HCT116 (cell line): ENCODE results near the gene FOXN3. TPM values are rescaled to one million over a fixed set of nuclear protein-coding genes. Genes with fewer than 3 reads are reported as not detected.

ENCODE experiments used
- ATAC-seq: fragments of 200-7000 bp; cut with Tn5 transposase; 2 replicates; pipeline ENCODE4 v1.9.1; 2020; ENCODE audit warnings: mild to moderate bottlenecking, moderate library complexity
- BruUV-seq: library from RNA; stranded (reverse); fragments of 400-500 nt; replicated peaks from 2 replicates; lab custom pipeline; 2021; lab: Mats Ljungman, UMichigan
- CTCF ChIA-PET: fragments of 300-600 bp; sonication (Branson Sonifier 250); formaldehyde crosslinking; loops from one replicate; lab custom pipeline; 2021; ENCODE audit warnings: antibody characterized with exemption; lab: Charles Lee
- POLR2A ChIA-PET: fragments of 300-600, 350-600 bp; sonication (Branson Sonifier 250); formaldehyde crosslinking; loops from one replicate; lab custom pipeline; 2021; ENCODE audit warnings: antibody characterized with exemption; lab: Charles Lee
- RAD21 ChIA-PET, 2 experiments: fragments of 300-600 bp; sonication (Branson Sonifier 250); formaldehyde crosslinking; loops; one replicate each; lab custom pipeline; 2023; ENCODE audit warnings: low total read pairs in 2 of 2; ENCODE audit not compliant: uncharacterized antibody in 2 of 2, unreplicated experiment in 2 of 2, low non-redundant PET in 1 of 2; lab: Charles Lee
- DNase-seq: peaks from one replicate; pipeline ENCODE4 v3.0.0-alpha.2; 2010; ENCODE audit warnings: low read depth, low spot score
- H2AFZ ChIP-seq: fragments of 200-600 bp; shearing (Covaris generic), sonication (generic); 2 replicates; pipeline ENCODE4 v1.6.1; 2017; ENCODE audit warnings: low read depth, mixed run types, mixed read lengths, antibody characterized with exemption, low read length; ENCODE audit not compliant: poor library complexity, severe bottlenecking
- H3K27ac ChIP-seq: 2 replicates; pipeline ENCODE4 v1.5.1; 2012; ENCODE audit warnings: low read depth, low read length
- H3K27me3 ChIP-seq: fragments of 200-600 bp; sonication (generic); 2 replicates; pipeline ENCODE4 v1.6.1; 2016; ENCODE audit warnings: mixed run types, low read length, mixed read lengths; ENCODE audit not compliant: insufficient read depth
- H3K36me3 ChIP-seq, 2 experiments: fragments of 200-500 bp in 1 of 2; fragments of 200-600 bp in 1 of 2; sonication (Bioruptor generic) in 1 of 2; sonication (generic) in 1 of 2; 2 replicates each; pipeline versions ENCODE4 v1.5.1 to v1.6.1; 2014 to 2016; ENCODE audit warnings: low read length in 2 of 2, inconsistent platforms in 1 of 2, mixed read lengths in 1 of 2, mixed run types in 1 of 2; ENCODE audit not compliant: insufficient read depth in 2 of 2, control insufficient read depth in 1 of 2
- H3K4me1 ChIP-seq, 2 experiments: fragments of 200-600 bp in 1 of 2; sonication (generic) in 1 of 2; 2 replicates each; pipeline versions ENCODE4 v1.5.1 to v1.6.1; 2012 to 2017; ENCODE audit warnings: low read length in 2 of 2, inconsistent platforms in 1 of 2, mild to moderate bottlenecking in 1 of 2, mixed read lengths in 1 of 2, mixed run types in 1 of 2, moderate library complexity in 1 of 2; ENCODE audit not compliant: insufficient read depth in 2 of 2, control insufficient read depth in 1 of 2
- H3K4me2 ChIP-seq: fragments of 200-600 bp; sonication (generic); 2 replicates; pipeline ENCODE4 v1.6.1; 2017; ENCODE audit warnings: mixed run types, low read length, mixed read lengths
- H3K4me3 ChIP-seq, 2 experiments: fragments of 200-600 bp in 1 of 2; sonication (generic) in 1 of 2; replicated peaks in 1 of 2; 2 replicates each; pipeline ENCODE4 v1.5.1; 2011 to 2016; ENCODE audit warnings: low read length in 2 of 2, control low read depth in 1 of 2, low read depth in 1 of 2, mild to moderate bottlenecking in 1 of 2, mixed read lengths in 1 of 2, mixed run types in 1 of 2
- H3K79me2 ChIP-seq: fragments of 200-600 bp; sonication (generic); 2 replicates; pipeline ENCODE4 v1.6.1; 2017; ENCODE audit warnings: mild to moderate bottlenecking, mixed run types, low read length, moderate library complexity, mixed read lengths; ENCODE audit not compliant: insufficient read depth
- H3K9ac ChIP-seq: fragments of 200-600 bp; sonication (generic); 2 replicates; pipeline ENCODE4 v1.6.1; 2016; ENCODE audit warnings: low read length, mixed read lengths
- H3K9me2 ChIP-seq: fragments of 200-600 bp; sonication (generic), shearing (Covaris generic); 2 replicates; pipeline ENCODE4 v1.6.1; 2017; ENCODE audit warnings: mixed run types, mild to moderate bottlenecking, moderate library complexity; ENCODE audit not compliant: insufficient read depth
- H3K9me3 ChIP-seq, 2 experiments: fragments of 200-500 bp in 1 of 2; fragments of 200-600 bp in 1 of 2; sonication (Bioruptor generic) in 1 of 2; sonication (generic) in 1 of 2; 2 replicates each; pipeline ENCODE4 v1.6.1; 2014 to 2017; ENCODE audit warnings: low read length in 2 of 2, mixed read lengths in 2 of 2, inconsistent platforms in 1 of 2, low read depth in 1 of 2, mild to moderate bottlenecking in 1 of 2, mixed run types in 1 of 2, moderate library complexity in 1 of 2; ENCODE audit not compliant: control insufficient read depth in 1 of 2, insufficient read depth in 1 of 2
- H4K20me1 ChIP-seq: fragments of 200-600 bp; sonication (generic), shearing (Covaris generic); 2 replicates; pipeline ENCODE4 v1.6.1; 2017; ENCODE audit warnings: mixed run types, mild to moderate bottlenecking, moderate library complexity; ENCODE audit not compliant: insufficient read depth
- CEBPB ChIP-seq: IDR thresholded peaks from 2 replicates; pipeline ENCODE4 v1.6.1; 2012; ENCODE audit warnings: low read depth
- EGR1 ChIP-seq: IDR thresholded peaks from 2 replicates; pipeline ENCODE4 v1.6.1; 2012; ENCODE audit warnings: low read depth
- ELF1 ChIP-seq: IDR thresholded peaks from 2 replicates; pipeline ENCODE4 v1.6.1; 2012; ENCODE audit warnings: low read depth, borderline replicate concordance
- EZH2phosphoT487 ChIP-seq: fragments of 200-600 bp; IDR thresholded peaks from 2 replicates; pipeline ENCODE4 v1.6.1; 2018; ENCODE audit warnings: antibody characterized with exemption, borderline replicate concordance
- FOSL1 ChIP-seq: IDR thresholded peaks from 2 replicates; pipeline ENCODE4 v1.6.1; 2012; ENCODE audit warnings: low read depth
- JUND ChIP-seq: IDR thresholded peaks from 2 replicates; pipeline ENCODE4 v1.6.1; 2012
- POLR2AphosphoS5 ChIP-seq: IDR thresholded peaks from 2 replicates; pipeline ENCODE4 v1.6.1; 2011; ENCODE audit warnings: mild to moderate bottlenecking, low read depth, low read length, moderate library complexity
- RAD21 ChIP-seq: IDR thresholded peaks from 2 replicates; pipeline ENCODE4 v1.6.1; 2012; ENCODE audit warnings: low read depth, mild to moderate bottlenecking
- SIN3A ChIP-seq: IDR thresholded peaks from 2 replicates; pipeline ENCODE4 v1.6.1; 2012; ENCODE audit warnings: low read depth
- SP1 ChIP-seq: IDR thresholded peaks from 2 replicates; pipeline ENCODE4 v1.6.1; 2012; ENCODE audit warnings: low read depth
- TCF7L2 ChIP-seq: IDR thresholded peaks from 2 replicates; pipeline ENCODE4 v1.7.0; 2011; ENCODE audit warnings: borderline replicate concordance, inconsistent platforms; ENCODE audit not compliant: insufficient read depth, insufficient read length; ENCODE audit errors: extremely low read depth
- YY1 ChIP-seq: IDR thresholded peaks from 2 replicates; pipeline ENCODE4 v1.6.1; 2011; ENCODE audit warnings: low read length, low read depth, moderate library complexity, mild to moderate bottlenecking; ENCODE audit not compliant: insufficient replicate concordance; ENCODE audit errors: extremely low read depth
- intact Hi-C: fragments of 100-400 bp; cut with micrococcal nuclease; formaldehyde crosslinking; loops from 2 replicates; pipeline ENCODE4 v1.10.0; 2022
- total RNA-seq: library from RNA; stranded (reverse); gene quantifications from one replicate; pipeline ENCODE4 v1.2.1, GENCODE V29; 2021; ENCODE audit not compliant: unreplicated experiment
- TF ChIP-seq, protein P1 (sequence below): IDR thresholded peaks from 2 replicates; pipeline ENCODE4 v1.6.1; 2011; ENCODE audit warnings: mild to moderate bottlenecking, low read length, moderate library complexity; ENCODE audit not compliant: insufficient replicate concordance; ENCODE audit errors: extremely low read depth
- TF ChIP-seq, protein P2 (sequence below): IDR thresholded peaks from 2 replicates; pipeline ENCODE4 v1.6.1; 2012
- TF ChIP-seq, protein P3 (sequence below), 3 experiments: fragments of 200-600 bp in 1 of 3; sonication (generic) in 1 of 3; IDR thresholded peaks in 2 of 3; conservative IDR thresholded peaks in 1 of 3; 2 replicates each; pipeline ENCODE4 v1.5.1; 2012 to 2017; ENCODE audit warnings: low read depth in 2 of 3, low read length in 2 of 3, antibody characterized with exemption in 1 of 3, borderline replicate concordance in 1 of 3, control low read depth in 1 of 3, mild to moderate bottlenecking in 1 of 3, mixed read lengths in 1 of 3, mixed run types in 1 of 3, moderate library complexity in 1 of 3; ENCODE audit not compliant: insufficient read depth in 1 of 3
- TF ChIP-seq, protein P4 (sequence below): IDR thresholded peaks from 2 replicates; pipeline ENCODE4 v1.6.1; 2012

FOXN3 gene
- total RNA-seq, 1 experiment from 2014 or later = 20.0 TPM

DNA sequence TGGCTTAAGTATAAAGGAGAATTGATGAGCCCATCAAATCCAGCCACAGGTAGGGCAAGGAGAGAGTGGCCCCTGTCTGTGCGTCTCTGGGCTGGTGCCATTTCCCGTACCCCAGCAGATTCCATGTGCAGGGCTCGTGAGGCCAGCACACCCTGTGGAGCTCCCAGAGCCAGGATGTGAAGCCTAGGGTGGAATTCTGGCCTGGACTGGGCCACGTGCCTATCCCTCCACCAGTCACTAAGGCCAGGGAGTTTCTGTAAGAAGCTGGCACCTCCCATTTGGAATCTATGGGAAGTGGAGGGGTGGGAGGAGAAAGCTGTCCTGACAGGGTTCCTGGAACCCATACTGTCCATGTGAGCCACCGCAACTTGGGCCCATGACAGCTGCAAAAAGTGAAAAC, 148.5 kb downstream of the FOXN3 start:
- H2AFZ ChIP-seq = no peak overlapping the region
- H3K36me3 ChIP-seq = no peaks in the 10 kb centered on the region
- intact Hi-C loops = no loop called here
- H3K27ac ChIP-seq = no peak overlapping the region
- no TSS peak for BruUV-seq
- no peak overlapping the region for H3K4me3 ChIP-seq
- H3K9me2 ChIP-seq = no peaks in the 10 kb centered on the region
- no peak overlapping the region for H3K4me2 ChIP-seq
- CTCF ChIA-PET = no interaction called here
- TF ChIP-seq YY1 = no peak
- no peak for TF ChIP-seq JUND
- no peak for TF ChIP-seq SP1
- TF ChIP-seq, protein P1, sequence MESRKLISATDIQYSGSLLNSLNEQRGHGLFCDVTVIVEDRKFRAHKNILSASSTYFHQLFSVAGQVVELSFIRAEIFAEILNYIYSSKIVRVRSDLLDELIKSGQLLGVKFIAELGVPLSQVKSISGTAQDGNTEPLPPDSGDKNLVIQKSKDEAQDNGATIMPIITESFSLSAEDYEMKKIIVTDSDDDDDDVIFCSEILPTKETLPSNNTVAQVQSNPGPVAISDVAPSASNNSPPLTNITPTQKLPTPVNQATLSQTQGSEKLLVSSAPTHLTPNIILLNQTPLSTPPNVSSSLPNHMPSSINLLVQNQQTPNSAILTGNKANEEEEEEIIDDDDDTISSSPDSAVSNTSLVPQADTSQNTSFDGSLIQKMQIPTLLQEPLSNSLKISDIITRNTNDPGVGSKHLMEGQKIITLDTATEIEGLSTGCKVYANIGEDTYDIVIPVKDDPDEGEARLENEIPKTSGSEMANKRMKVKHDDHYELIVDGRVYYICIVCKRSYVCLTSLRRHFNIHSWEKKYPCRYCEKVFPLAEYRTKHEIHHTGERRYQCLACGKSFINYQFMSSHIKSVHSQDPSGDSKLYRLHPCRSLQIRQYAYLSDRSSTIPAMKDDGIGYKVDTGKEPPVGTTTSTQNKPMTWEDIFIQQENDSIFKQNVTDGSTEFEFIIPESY = no peak
- TF ChIP-seq, protein P2, sequence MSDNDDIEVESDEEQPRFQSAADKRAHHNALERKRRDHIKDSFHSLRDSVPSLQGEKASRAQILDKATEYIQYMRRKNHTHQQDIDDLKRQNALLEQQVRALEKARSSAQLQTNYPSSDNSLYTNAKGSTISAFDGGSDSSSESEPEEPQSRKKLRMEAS = no peak
- no peak for TF ChIP-seq TCF7L2
- TF ChIP-seq SIN3A = no peak
- TF ChIP-seq, protein P3, sequence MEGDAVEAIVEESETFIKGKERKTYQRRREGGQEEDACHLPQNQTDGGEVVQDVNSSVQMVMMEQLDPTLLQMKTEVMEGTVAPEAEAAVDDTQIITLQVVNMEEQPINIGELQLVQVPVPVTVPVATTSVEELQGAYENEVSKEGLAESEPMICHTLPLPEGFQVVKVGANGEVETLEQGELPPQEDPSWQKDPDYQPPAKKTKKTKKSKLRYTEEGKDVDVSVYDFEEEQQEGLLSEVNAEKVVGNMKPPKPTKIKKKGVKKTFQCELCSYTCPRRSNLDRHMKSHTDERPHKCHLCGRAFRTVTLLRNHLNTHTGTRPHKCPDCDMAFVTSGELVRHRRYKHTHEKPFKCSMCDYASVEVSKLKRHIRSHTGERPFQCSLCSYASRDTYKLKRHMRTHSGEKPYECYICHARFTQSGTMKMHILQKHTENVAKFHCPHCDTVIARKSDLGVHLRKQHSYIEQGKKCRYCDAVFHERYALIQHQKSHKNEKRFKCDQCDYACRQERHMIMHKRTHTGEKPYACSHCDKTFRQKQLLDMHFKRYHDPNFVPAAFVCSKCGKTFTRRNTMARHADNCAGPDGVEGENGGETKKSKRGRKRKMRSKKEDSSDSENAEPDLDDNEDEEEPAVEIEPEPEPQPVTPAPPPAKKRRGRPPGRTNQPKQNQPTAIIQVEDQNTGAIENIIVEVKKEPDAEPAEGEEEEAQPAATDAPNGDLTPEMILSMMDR (IDR thresholded peaks at IDR 0.05 in 2 of 3, conservative IDR thresholded peaks at IDR 0.05 in 1 of 3; ENCODE audit: borderline replicate concordance in 1 of 3, insufficient read depth in 1 of 3, low read depth in 2 of 3, low read length in 2 of 3) = no peak
- TF ChIP-seq FOSL1 = no peak
- TF ChIP-seq EZH2phosphoT487 = no peak
- no peak for TF ChIP-seq ELF1
- TF ChIP-seq RAD21 = no peak
- TF ChIP-seq, protein P4, sequence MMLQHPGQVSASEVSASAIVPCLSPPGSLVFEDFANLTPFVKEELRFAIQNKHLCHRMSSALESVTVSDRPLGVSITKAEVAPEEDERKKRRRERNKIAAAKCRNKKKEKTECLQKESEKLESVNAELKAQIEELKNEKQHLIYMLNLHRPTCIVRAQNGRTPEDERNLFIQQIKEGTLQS = no peak
- no peak for TF ChIP-seq CEBPB
- no peak for TF ChIP-seq POLR2AphosphoS5
- no peak for TF ChIP-seq EGR1
- TF ChIP-seq, all 23 proteins: peak for 0
- Histone ChIP-seq H3K9me3 (no peaks in the 10 kb centered on the region), H3K9ac (no peak overlapping the region), H3K4me1 (no peaks in the 10 kb centered on the region), H4K20me1 (no peaks in the 10 kb centered on the region), H3K79me2 (no peaks in the 10 kb centered on the region), H3K27me3 (no peaks in the 10 kb centered on the region)
- no peak for ATAC-seq
- RAD21 ChIA-PET = no interaction called here
- no peak for DNase-seq
- POLR2A ChIA-PET = no interaction called here
